ENCODE results near the gene VGLL1. TPM values are rescaled to one million over a fixed set of nuclear protein-coding genes. Genes with fewer than 3 reads are reported as not detected.

VGLL1 gene
- total RNA-seq, 1 experiment from 2014 or later = not detected

DNA sequence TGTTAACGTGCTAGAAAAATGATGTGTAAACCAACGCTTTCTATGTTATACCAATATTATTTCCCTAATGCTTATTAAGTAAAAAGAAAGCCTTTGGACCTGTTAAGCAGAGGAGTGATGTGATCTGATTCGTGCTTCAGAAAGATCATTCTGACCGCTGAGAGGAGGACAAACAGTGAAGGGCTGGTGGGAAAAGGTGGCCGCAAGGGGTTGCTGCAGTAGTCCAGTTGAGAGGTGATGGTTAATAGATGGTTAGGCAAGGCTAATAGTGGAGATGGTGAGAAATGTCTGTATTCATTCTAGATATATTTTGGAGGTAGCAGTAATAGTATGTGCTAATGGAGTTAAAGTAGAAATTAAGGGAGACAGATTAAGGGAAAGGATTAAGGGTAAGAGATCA, 12.9 kb upstream of the VGLL1 start:
- Histone ChIP-seq H3K27me3 (ENCODE audit: control insufficient read depth, insufficient read depth, low read length) (no peaks in the 10 kb centered on the region), H3K9me3 (ENCODE audit: control insufficient read depth, insufficient read depth, low read depth, low read length) (no peaks in the 10 kb centered on the region), H3K4me1 (ENCODE audit: control insufficient read depth, insufficient read depth, low read length) (no peaks in the 10 kb centered on the region), H3K27ac (ENCODE audit: low read length) (no peak overlapping the region), H3K36me3 (ENCODE audit: control insufficient read depth, insufficient read depth, low read length) (no peaks in the 10 kb centered on the region), H3K4me3 (ENCODE audit: low read depth in 2 of 2, low read length in 2 of 2) (no peak overlapping the region)
- intact Hi-C loops (cut with micrococcal nuclease; ENCODE audit: unreplicated experiment) = loop anchor here (5.0 kb wide), 1 partner anchor 58 kb away; no protein-coding TSS in a partner anchor
- DNase-seq (ENCODE audit: low read depth, low spot score) = no peak
- ChIA-PET CTCF (no interaction called here), POLR2A (no interaction called here)
- TF ChIP-seq, protein P1, sequence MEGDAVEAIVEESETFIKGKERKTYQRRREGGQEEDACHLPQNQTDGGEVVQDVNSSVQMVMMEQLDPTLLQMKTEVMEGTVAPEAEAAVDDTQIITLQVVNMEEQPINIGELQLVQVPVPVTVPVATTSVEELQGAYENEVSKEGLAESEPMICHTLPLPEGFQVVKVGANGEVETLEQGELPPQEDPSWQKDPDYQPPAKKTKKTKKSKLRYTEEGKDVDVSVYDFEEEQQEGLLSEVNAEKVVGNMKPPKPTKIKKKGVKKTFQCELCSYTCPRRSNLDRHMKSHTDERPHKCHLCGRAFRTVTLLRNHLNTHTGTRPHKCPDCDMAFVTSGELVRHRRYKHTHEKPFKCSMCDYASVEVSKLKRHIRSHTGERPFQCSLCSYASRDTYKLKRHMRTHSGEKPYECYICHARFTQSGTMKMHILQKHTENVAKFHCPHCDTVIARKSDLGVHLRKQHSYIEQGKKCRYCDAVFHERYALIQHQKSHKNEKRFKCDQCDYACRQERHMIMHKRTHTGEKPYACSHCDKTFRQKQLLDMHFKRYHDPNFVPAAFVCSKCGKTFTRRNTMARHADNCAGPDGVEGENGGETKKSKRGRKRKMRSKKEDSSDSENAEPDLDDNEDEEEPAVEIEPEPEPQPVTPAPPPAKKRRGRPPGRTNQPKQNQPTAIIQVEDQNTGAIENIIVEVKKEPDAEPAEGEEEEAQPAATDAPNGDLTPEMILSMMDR (IDR thresholded peaks at IDR 0.05) = peak; percentile 42
- TF ChIP-seq, protein P2, sequence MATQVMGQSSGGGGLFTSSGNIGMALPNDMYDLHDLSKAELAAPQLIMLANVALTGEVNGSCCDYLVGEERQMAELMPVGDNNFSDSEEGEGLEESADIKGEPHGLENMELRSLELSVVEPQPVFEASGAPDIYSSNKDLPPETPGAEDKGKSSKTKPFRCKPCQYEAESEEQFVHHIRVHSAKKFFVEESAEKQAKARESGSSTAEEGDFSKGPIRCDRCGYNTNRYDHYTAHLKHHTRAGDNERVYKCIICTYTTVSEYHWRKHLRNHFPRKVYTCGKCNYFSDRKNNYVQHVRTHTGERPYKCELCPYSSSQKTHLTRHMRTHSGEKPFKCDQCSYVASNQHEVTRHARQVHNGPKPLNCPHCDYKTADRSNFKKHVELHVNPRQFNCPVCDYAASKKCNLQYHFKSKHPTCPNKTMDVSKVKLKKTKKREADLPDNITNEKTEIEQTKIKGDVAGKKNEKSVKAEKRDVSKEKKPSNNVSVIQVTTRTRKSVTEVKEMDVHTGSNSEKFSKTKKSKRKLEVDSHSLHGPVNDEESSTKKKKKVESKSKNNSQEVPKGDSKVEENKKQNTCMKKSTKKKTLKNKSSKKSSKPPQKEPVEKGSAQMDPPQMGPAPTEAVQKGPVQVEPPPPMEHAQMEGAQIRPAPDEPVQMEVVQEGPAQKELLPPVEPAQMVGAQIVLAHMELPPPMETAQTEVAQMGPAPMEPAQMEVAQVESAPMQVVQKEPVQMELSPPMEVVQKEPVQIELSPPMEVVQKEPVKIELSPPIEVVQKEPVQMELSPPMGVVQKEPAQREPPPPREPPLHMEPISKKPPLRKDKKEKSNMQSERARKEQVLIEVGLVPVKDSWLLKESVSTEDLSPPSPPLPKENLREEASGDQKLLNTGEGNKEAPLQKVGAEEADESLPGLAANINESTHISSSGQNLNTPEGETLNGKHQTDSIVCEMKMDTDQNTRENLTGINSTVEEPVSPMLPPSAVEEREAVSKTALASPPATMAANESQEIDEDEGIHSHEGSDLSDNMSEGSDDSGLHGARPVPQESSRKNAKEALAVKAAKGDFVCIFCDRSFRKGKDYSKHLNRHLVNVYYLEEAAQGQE (IDR thresholded peaks at IDR 0.05; ENCODE audit: insufficient read depth in 1 of 2, low read depth in 2 of 2, low read length in 1 of 2) = no peak
- peak; percentile 77 for ATAC-seq
- BruUV-seq (replicated peaks) = no TSS peak
- in situ Hi-C loops (cut with HindIII; ENCODE audit: low pct_unique_long_range_greater_than_20kb, low sequenced_read_pairs) = no loop called here

DNA sequence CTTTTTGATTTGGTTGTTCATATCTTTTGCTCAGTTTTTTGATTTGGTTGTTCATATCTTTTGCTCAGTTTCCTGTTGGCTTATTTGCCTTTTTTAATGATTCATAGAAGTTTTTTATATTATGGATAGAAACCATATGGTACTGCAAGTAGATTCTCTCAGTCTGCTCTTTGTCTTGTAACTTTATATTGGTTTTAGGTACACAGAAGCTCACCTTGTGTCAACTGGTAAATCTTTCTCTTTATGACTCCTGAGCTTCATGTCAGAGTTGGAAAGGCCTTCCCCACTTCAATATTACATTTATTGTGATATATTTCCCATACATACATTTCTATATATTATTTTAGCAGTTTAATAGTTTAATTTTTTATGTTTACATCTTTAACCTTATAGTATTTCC, 8.2 kb upstream of the VGLL1 start:
- no peaks in the 10 kb centered on the region for H3K27me3 ChIP-seq (ENCODE audit: control insufficient read depth, insufficient read depth, low read length)
- no peak for DNase-seq (ENCODE audit: low read depth, low spot score)
- in situ Hi-C loops (cut with HindIII; ENCODE audit: low pct_unique_long_range_greater_than_20kb, low sequenced_read_pairs) = no loop called here
- ChIA-PET CTCF (interaction anchor here (0.6 kb wide), 1 partner anchor 385 kb away, joined by 5 read pairs; no protein-coding TSS in a partner anchor), POLR2A (no interaction called here)
- H3K4me1 ChIP-seq (ENCODE audit: control insufficient read depth, insufficient read depth, low read length) = peaks cover 10% of the 10 kb centered on the region
- intact Hi-C loops (cut with micrococcal nuclease; ENCODE audit: unreplicated experiment) = loop anchor here (10.0 kb wide), 1 partner anchor 171 kb away; no protein-coding TSS in a partner anchor
- no TSS peak for BruUV-seq (replicated peaks)
- TF ChIP-seq, protein P1 (IDR thresholded peaks at IDR 0.05) = no peak
- TF ChIP-seq TCF7L2 (IDR thresholded peaks at IDR 0.05; ENCODE audit: low read depth, low read length) (no peak), POLR2AphosphoS5 (IDR thresholded peaks at IDR 0.05; ENCODE audit: low read depth, low read length) (no peak), SIN3A (IDR thresholded peaks at IDR 0.05; ENCODE audit: borderline replicate concordance, insufficient read depth, low read depth, low read length) (no peak)
- TF ChIP-seq, protein P2 (IDR thresholded peaks at IDR 0.05; ENCODE audit: insufficient read depth in 1 of 2, low read depth in 2 of 2, low read length in 1 of 2) = no peak
- H3K36me3 ChIP-seq (ENCODE audit: control insufficient read depth, insufficient read depth, low read length) = no peaks in the 10 kb centered on the region
- no peak overlapping the region for H3K4me3 ChIP-seq (ENCODE audit: low read depth in 2 of 2, low read length in 2 of 2)
- no peaks in the 10 kb centered on the region for H3K9me3 ChIP-seq (ENCODE audit: control insufficient read depth, insufficient read depth, low read depth, low read length)
- no peak for ATAC-seq
- no peak overlapping the region for H3K27ac ChIP-seq (ENCODE audit: low read length)
